Cardiac fibroblast (primary cell): ENCODE measurements around the gene CLTRN.
A peak's percentile ranks its signal among the peaks of the same experiment; 100 is the strongest.

Experiments used
- DNase-seq, 2 donors: peaks; one replicate each; pipeline versions ENCODE4 v3.0.0 to v3.0.0-alpha.2; 2010; ENCODE audit warnings: low read depth in 2 of 2
- H3K4me3 ChIP-seq, 2 donors: replicated peaks in 1 of 2; 1 replicate in 1 of 2; 2 replicates in 1 of 2; pipeline ENCODE4 v1.5.1; 2011; ENCODE audit warnings: low read depth in 2 of 2, low read length in 2 of 2, mild to moderate bottlenecking in 2 of 2, moderate library complexity in 1 of 2
- TF ChIP-seq, protein P1 (sequence below): IDR thresholded peaks from one replicate; pipeline ENCODE4 v1.5.1; 2011; ENCODE audit warnings: low read depth, mild to moderate bottlenecking, low read length, inconsistent platforms

CLTRN gene

DNA sequence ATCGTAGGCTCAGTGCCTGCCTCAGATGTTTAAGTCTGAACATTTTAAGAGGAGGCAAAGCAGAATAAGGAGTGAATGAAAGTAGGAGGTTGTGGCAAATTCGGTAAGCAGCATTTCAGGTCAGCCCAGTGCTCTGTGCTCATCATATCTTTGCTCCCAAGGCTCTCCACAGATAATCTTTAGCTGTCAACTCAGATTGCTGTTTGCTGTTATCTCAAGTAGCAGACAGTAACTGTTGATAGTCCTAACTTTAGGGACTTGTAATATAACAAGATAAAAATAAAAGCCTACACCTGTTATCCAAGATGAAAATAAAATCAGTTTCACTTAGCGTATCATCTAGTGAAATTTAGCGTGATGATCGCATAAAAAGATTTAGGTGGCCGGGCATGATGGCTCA is 18.6 kb upstream of the CLTRN start:
- TF ChIP-seq, protein P1, sequence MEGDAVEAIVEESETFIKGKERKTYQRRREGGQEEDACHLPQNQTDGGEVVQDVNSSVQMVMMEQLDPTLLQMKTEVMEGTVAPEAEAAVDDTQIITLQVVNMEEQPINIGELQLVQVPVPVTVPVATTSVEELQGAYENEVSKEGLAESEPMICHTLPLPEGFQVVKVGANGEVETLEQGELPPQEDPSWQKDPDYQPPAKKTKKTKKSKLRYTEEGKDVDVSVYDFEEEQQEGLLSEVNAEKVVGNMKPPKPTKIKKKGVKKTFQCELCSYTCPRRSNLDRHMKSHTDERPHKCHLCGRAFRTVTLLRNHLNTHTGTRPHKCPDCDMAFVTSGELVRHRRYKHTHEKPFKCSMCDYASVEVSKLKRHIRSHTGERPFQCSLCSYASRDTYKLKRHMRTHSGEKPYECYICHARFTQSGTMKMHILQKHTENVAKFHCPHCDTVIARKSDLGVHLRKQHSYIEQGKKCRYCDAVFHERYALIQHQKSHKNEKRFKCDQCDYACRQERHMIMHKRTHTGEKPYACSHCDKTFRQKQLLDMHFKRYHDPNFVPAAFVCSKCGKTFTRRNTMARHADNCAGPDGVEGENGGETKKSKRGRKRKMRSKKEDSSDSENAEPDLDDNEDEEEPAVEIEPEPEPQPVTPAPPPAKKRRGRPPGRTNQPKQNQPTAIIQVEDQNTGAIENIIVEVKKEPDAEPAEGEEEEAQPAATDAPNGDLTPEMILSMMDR, result no peak
- DNase-seq, result no peak
- H3K4me3 ChIP-seq, result no peak overlapping the region

DNA sequence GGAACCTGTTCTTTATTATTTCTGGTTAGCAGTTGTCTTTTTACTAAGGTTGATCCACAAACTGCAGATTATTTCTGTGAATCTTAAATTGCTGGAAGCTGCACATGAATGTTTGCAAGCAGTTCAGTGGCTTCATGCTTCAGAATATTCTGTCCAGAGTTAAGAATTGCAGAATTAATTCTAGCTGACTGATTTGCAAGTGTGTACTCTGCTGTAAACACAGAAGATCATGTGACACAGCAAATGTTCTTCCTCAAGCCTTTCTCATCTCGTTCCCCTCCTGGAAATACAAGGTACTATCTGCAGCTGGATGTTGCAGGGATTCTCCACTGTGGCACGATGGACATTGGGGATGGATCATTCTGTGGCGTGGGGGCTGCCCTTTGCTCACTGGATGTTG is 16.8 kb upstream of the CLTRN start:
- no peak for DNase-seq
- H3K4me3 ChIP-seq, result no peak overlapping the region
- TF ChIP-seq, protein P1, result no peak

DNA sequence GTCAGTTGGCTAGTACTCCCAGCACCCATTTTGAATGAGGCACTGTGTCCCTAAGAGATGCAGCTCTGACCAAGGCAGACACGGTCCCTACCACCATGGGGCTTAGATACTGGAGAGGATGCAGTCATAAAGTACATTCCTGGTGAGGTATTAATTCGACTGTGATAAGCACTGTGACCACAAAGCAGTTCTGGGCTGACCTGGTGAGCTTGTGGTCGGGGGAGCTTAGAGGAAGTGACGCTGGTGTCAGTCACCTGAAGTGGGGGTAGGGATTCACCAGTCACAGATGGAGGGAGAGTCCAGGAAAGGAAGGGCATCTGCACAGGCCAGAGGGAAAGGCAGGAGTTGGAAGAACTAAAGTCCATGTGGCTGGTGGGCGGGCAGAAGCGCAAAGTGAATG is 15.8 kb upstream of the CLTRN start:
- H3K4me3 ChIP-seq, result no peak overlapping the region
- DNase-seq, result peak; percentile 34 to 36
- TF ChIP-seq, protein P1, result no peak

DNA sequence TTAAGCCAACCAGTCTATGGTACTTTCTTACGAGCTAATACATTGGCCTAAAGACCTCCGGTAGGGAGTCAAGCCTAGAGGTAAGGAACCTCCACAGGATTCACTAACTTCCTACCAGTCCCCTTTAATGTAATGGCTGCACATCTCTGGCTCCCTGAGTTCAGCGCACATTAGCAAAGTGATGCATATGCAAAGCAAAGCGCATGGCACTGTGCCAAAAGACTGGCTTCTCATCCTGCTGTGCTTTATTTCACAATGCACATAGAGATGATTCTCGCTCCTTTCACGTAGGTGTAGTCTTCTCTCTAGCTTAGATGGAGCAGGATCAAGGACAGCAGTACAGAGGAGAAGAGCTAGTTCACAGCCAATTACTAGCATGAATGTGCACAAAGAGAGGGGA is 14.6 kb upstream of the CLTRN start:
- TF ChIP-seq, protein P1, result no peak
- DNase-seq, result peak in 1 of 2 donors; percentile 8

DNA sequence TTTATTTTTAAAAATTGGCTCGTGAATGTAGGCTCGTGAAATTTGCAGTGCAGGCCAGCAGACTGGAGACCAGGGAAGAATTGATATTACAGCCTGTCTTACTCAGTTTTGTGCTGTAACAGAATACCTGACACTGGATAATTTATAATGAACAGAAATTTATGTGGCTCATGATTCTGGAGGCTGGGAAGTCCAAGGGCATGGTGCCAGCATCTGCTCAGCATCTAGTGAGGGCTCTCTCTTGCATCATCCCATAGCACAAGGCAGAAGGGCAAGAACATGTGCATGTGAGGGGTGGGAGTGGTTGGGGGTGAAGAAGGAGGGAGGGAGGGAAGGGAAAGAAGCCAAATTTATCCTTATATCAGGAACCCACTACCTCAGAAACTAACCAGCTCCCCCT is 13.7 kb upstream of the CLTRN start:
- TF ChIP-seq, protein P1, result no peak
- peak; percentile 5 to 8 for DNase-seq
- H3K4me3 ChIP-seq, result no peak overlapping the region

More for the DNA sequence above, 14.6 kb upstream of the CLTRN start:
- no peak overlapping the region for H3K4me3 ChIP-seq

DNA sequence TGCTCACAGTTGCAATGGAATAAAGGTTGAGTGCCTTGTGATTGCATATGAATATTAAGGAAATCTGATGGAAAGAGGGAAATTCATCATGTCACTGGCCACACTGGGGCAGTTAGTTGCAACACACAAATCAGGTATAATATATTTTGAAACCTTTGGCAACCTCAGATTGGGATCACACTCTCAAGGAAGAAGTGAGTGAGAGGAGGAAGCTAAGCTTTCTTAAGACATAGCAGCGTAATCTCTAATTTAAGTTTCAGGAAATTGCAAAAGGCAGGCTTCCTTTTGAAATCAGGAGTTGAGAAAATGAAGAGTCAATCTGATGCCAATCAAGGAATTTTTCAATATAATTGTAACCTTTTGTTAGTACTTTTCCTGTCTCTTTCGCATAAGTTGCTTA is 12.3 kb upstream of the CLTRN start:
- no peak for DNase-seq
- TF ChIP-seq, protein P1, result no peak
- peak overlapping the region in 1 of 2 donors; percentile 84 for H3K4me3 ChIP-seq

DNA sequence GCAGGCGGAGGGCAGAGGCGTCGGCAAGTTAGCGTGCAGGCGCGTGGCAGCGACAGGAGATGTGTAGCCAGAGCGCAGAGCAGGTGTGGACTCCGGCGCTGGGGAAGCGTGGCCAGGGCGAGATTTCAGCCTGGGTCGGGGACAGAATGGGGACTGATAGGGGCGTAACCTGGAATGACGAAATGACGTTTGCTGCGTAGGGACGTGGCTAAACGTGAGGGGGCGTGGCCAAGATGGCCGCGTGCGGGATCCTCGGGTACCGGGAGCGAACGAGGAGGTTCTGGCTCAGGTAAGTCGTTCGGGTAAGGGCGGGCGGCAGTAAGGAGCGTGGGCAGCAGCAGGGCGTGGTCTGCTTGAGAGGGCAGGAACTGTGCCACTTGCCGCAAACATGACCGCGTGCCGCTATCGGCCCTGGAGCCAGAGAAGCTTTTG is 10.9 kb upstream of the CLTRN start:
- peak overlapping the region; percentile 84 to 87 for H3K4me3 ChIP-seq
- TF ChIP-seq, protein P1, result no peak
- DNase-seq, result no peak
